ENCODE measurements around the gene OPN3.
A peak's percentile ranks its signal among the peaks of the same experiment; 100 is the strongest.

Gene OPN3

GRCh38 chr1:241586905-241587512, 53.2 kb downstream of the OPN3 start:
- no peak for DNase-seq

- no peak for DNase-seq
Observed at GRCh38 chr1:241582921-241583321, 57.2 kb downstream of the OPN3 start.

GRCh38 chr1:241579434-241579833, 60.7 kb downstream of the OPN3 start:
- DNase-seq, result no peak

GRCh38 chr1:241574154-241574553, 66.0 kb downstream of the OPN3 start:
- no peak for DNase-seq

- no peak for DNase-seq
Observed at GRCh38 chr1:241569848-241570247, 70.3 kb downstream of the OPN3 start.

DNA sequence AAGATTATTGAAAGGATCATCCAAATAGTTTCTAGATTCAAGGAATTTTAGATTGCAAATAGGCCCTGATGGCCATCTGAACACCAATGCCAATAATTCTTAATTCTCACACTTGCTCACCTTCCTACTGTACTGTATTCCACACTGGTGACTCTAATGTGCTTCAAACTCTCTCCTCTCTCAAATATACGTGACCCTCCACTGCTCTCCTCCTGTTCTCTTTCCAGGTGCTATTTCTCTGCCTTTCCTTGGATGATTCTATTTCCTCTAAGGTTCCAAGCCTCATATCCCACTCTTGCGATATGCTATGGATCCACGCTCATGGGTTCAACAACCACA, 79.4 kb downstream of the OPN3 start:
- no peak for DNase-seq

DNA sequence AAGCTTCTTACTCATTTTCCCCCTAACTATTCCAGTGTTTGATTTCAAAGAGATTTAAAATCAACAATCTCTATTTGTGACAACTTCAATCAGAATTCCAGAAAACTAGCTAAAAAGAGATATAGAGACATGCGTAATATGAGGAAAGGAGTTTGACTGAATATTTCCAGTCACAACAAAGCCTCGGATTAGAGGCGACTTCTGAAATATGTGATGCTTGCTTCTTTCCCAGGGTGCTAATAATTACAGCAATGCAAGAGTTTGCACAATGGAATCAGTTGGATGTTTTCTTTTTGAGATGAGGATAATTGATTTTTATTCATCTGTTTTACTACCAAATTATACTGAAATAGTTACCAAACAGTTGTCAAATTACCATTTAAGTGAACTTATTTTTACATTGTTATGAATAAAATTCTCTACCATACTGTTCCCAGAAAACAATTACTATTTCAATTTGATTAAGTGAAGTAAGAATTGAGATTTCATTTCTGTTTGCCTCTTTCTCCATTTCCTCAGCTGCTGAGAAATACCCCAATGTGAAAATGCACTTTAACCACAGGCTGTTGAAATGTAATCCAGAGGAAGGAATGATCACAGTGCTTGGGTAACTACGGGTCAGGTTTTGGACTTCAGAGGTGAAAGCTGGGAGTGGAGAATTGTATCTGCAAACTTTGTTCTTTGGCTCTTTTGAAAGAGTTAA, 79.9 kb downstream of the OPN3 start:
- DNase-seq, result no peak

DNA sequence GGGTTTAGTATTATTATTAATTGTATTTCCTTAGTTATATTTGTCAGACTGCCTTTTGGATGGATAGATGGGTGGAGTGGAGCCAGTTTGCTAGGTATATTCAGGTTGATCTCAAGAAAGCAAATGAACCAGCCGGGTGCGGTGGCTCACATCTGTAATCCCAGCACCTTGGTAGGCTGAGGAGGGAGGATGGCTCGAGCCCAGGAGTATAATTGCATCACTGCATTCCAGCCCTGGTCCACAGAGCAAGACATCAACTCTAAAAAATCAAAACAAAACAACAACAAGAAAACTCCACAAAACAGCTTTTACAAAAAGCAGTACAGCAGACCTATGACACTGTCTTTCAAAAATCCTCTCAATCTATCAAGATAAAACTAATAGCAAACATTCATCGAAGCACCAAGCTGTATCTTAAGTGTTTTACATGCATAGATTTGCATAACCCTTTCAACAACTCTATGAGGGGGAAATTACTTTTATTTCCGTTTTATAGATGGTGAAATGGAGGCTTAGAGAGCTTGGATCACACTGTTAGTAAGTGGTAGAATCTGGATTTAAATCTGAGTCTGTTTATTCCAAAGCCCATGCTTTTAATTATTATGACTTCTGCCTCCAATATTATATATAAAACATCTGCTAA, 82.5 kb downstream of the OPN3 start:
- no peak for DNase-seq

- DNase-seq, result no peak
Observed at GRCh38 chr1:241557031-241557430, 83.1 kb downstream of the OPN3 start.

- DNase-seq, result no peak
Observed at GRCh38 chr1:241555526-241555925, 84.6 kb downstream of the OPN3 start.

DNA sequence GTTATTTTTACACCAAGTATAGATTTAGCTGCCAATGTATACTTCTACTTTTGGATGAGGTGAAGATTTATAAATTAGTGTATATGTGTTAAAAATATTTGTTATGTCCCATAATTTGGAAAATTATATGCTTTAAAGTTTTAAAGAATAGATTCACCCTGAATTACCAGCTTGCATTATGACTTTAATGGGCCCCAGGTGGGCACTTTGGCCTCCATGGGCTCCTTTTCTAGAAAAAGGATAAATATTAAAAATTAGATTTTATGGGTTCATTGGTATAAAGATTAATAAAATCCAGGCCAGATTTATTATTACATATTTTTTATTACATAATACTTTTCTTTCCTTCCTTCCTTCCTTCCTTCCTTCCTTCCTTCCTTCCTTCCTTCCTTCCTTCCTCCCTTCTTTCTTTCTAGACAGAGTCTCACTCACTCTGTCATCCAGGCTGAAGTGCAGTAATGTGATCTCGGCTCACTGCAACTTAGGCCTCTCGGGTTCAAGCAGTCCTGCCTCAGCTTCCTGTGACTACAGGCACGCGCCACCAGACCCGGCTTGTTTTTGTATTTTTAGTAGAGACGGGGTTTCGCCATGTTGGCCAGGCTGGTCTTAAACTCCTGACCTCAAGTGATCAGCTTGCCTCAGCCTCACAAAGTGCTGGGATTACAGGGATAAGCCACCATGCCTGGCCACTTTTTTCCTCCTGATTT, 86.1 kb downstream of the OPN3 start:
- DNase-seq, result no peak

DNA sequence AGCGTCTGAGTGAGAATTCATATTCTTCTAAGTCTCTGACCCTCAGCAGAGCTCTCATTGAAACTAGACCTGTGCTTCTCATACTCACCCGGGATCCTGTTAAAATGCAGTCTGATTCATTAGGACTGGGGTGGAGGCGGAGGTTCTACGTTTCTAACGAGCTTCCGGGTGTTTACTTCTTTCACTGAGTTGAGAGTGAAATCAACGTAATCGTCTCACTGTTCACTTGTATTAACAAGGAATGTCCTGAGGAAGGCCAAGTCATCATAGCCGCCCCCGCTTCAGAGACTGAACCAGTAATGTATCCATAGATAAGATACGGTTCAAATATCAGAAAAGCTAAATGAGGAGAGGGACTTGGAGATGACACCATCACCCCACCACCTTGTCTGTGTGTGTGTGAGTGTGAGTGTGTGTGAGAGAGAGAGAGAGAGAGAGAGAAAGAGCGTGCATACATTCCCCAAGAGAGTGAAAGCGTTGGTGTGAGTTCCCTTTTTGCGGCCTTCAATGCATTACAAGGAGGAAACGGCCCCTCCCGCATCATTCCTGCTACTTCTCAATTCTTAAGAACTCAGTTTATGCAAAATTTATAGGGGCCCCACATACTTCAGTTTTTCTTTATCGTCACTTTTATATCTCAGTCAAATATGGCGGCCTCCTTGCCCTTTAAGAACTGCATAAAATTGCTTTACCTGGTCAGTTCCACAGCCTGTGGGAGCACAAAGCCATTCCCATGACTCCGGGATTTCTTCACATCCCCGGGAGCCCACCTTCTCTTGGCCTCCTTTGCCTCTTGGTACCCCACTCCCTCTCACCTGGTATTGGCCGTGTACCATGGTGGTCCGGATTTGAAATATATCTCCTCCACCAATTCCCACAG, 88.2 kb downstream of the OPN3 start:
- DNase-seq, result peak; percentile 9

GRCh38 chr1:241550318-241550717, 89.9 kb downstream of the OPN3 start:
- no peak for DNase-seq

- no peak for DNase-seq
Observed at GRCh38 chr1:241548008-241548407, 92.2 kb downstream of the OPN3 start.
